GM15510 (cell line): ENCODE measurements around the gene CD226.

Experiments
- POLR2A ChIP-seq: IDR thresholded peaks from 3 replicates; pipeline ENCODE4 v1.6.1; 2011; ENCODE audit warnings: borderline replicate concordance; ENCODE audit not compliant: insufficient read length; ENCODE audit errors: extremely low read depth

CD226 gene

DNA sequence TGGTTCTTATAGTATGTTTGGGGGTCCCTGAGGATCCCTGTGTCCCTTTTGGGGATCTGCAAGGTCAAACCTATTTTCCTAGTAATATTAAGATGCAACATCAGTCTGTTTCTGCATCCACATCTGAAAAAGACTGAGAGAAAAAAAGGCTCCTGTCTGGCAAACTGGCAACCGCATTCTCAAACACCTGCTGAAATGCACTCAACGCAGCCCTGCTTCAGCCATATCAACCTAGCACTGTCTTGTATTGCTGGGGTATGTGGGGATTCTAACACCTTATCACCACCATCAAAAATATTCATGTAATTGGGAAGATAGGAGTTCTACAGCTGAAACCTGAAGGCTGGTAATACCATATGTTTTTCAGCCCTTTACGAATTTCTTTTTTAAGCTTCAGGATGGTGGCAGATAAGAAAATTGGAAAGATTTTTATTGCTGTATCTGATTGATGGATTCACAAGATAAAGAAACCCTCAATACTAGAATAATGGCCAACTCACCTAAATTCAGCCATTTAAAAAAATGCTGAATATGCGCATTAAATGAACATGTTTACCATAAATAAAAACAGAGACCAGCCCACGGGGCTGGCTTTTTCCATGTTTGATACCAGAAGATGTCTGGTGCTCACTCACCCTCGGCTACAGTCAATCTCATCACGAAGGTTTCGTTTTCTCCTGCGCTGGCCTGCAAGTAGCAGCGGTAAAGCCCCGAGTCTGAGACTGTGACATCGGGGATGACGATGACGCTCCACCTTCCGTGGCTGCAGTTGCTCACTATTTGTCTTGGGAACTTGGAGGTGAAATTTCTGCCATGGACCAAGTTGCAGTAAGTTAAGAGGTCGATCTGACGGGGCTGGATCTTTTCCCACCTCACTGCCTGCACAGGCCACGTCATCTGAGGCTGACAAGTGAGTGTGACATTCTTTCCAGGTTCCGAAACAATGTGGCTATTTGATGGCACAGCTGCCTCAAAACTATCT, 52.3 kb downstream of the CD226 start:
- no peak for TF ChIP-seq POLR2A

GRCh38 chr18:69894467-69894866, 53.2 kb downstream of the CD226 start:
- TF ChIP-seq POLR2A: no peak

DNA sequence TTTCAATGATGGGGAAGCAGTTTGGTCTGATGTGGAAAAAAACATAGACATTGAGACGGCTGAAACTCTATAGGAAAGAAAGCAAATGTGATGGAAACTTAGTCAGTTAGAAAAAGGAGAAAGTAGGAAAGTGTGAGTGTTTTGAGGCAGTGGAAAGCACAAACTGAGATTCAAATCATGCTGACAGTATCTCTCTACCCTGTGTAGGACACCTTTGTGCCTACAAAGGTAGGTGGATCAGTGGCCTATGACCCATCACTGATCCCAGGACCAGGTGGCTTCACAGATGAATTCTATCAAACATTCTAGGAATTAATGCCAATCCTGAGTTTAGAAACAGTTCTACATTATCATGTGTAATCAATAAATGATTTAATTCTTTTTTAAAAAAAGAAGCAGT, 57.1 kb downstream of the CD226 start:
- TF ChIP-seq POLR2A: no peak

DNA sequence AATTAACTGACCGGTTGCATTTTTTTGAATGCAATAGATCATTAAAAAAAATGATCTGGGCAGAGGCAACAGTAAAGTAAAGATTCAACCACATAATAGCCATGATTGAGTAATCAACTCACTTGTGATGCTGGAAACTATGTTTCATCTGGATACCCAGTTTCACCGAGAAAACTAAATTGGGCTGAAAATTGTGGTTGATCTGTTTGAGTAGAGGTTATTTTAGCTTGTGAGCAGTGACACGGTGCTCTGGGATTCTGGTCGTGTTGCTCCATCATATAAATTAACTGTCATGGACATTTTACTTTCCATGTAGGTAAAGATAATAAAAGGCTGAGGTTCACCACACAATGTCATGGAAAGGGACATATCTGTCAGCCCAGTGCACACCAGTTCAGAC, 58.7 kb downstream of the CD226 start:
- no peak for TF ChIP-seq POLR2A

DNA sequence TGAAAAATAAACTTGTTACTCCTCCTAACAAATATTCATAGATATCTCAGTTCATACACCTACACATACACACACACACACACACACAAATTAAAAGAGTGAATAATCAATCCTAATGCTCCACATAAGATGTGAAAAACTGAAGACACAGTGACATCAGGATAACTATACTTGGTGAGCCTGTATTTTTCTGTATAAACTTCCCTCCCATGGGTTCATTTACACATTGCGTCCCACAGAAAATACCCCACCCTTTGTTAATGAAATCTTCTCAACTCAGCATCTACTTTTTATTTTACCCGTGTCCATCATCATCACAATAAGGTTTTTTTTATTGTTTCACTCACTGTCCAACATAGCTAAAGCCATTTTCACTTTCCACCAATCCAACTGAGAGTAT, 60.4 kb downstream of the CD226 start:
- TF ChIP-seq POLR2A: no peak

DNA sequence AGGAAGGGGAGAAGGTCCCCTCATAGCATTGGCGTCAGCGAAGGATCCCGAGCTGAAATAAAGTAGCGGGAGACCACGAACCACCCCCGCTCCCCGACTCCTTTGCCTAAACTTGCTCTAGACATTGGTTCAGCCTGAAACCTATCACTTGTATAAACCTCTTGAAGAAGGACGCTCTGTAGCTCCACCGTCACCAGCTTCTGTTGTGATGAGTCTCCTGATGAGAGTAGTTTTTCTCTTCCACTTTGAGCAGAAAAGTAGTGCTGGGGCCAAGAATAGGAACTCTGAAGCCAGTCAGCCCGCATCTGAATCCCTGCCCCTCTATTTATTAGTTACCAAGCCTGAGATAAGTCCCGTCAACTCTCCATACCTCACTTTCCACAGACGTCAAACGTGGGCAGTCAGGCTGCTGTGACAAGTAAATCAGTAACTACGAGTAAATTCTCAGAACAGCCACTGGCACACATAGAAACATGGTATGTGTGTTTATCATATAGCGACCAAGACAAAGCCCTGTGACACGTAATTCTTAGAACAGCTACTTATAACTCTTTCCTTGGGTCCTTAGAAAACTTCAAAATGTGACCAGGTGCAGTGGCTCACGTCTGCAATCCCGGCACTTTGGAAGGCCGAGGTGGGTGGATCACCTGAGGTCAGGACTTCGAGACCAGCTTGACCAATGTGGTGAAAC, 61.7 kb downstream of the CD226 start:
- TF ChIP-seq POLR2A: no peak

DNA sequence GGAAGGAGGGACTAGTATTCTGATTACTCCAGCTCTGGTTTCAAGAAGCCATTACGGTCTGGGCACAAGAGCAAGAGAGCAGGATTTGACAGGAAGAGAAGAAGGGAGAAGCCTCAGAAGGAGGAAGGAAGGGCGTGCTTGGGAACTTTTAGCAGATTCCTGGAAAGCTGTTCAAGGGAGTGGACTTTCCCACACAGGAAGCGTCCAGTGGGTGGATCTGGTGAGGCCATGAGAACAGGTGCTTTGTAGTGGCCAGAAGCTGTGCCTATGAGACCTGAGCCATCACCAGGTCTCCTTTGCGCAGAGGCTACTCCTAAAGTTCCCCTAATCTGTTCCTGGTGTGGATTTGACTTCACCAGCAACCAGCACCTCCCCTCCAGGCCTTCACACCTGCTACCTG, 62.3 kb downstream of the CD226 start:
- no peak for TF ChIP-seq POLR2A

DNA sequence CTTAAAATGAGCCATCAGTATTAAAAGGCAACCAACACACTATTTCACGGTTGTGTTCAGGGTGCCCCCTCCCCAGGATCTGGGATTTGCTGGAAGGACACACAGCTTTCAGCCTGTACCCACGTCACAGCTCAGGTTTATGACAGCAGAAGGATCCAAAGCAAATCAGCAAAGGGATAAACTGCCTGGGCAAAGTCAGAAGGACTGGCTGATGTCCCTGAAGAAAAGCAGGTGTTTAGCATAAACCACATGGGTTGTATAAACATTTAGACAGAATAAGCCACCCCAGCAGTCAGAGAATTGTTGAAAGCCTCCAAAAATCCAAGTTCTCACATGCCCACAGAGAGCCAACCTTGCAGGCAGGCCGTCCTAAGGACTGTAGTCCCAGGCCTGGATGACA, 63.9 kb downstream of the CD226 start:
- TF ChIP-seq POLR2A: no peak

DNA sequence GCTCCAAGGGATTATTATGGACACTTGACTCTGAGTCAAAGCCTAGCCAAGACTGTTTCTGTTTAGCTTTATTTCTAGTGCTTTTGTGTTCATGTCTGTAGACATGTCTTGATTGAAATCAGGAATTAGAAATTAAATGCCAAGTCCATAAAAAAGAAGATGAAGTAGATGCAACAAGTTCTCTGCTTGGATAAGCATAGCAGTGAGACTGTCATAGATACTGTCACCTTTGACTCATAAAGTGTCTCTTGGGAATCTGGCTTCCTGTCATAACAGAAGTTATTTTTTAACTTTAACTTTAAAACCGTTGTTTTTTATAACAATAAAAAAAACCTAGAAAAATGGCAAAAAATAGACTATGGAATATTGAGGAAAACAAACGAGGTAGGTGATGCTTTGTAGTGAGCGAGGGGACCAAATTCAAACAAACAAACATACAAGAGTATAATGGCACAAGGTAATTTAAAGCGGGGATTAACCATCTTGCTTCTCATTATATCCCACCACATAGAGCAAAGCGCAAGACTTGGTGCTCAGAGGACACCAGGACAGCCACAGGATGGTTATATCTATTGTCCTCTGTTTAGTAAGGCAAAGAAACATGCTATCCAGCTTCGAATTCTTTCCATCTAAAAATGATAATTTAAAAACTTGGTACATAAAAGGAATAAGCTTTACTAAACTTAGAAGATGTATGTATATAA, 64.6 kb downstream of the CD226 start:
- TF ChIP-seq POLR2A: no peak

GRCh38 chr18:69880083-69880482, 67.6 kb downstream of the CD226 start:
- TF ChIP-seq POLR2A: no peak

DNA sequence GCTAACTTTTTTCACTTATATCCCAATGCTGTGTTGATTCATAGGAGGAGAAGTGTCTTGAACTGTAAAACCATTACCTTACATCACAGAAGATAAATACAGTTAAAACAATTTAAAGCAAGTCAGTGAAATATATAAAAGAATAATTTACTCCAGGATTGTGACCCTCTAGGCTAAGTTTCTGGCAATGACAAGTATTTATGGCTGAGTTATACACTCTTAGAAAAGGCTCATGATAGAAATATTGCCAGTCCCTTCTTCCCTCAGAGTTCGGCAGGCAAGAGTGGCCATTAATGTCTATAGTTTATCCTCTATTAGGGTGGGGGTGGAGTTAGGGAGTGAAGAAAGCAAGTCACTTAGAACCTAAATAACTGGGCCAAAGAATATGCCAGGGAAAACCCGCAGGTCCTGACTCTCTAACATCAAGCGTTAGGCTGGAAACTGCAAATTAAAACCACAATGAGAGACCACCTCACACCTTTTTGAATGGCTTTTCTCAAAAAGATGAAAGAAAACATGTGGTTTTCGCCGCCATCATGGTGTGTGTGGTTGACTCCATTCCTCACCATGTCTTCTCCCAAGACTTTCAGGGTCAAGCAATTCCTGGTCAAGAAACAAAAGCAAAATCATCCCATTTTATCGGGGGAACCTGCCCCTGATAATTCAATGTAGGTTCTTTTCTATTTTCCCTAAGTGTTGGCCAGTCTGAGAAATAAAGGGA, 69.3 kb downstream of the CD226 start:
- no peak for TF ChIP-seq POLR2A

DNA sequence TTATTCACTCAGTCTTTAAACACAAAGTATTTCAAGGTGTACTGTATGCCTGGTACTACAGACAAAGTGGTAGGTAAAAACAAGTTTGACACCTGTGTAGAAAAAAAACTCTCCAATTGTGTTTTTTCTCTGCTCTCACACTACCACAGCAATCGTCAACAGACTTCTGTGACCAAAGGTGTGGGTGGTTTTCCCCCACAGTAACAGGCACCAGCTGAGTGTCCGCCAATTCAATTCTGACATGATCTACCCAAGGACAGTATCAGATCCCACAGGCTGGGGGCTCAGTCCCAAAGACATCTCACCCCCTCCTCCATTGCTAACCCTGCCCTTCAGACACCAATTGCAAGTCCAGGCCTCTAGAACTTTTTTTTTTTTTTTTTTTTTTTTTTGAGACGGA, 71.2 kb downstream of the CD226 start:
- TF ChIP-seq POLR2A: no peak

DNA sequence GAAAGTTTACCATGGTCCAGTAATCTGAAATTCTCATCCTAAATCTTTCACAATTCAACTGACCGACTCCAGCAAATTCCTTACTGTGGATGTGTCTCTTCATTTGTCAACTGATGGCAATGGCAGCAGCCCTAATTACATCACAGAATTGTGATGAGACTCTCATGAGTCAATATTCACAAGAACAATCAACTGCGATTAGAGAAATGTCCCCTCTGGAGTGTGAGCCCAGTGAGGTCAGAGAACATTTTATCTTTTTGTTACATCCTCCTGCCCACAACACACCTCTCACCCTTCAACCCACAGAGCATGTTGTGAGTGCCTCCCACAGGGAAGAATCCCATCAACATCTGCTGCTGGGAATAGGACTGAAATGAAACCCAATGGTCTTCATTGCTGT, 73.6 kb downstream of the CD226 start:
- no peak for TF ChIP-seq POLR2A

- no peak for TF ChIP-seq POLR2A
Observed at GRCh38 chr18:69872661-69873060, 75.0 kb downstream of the CD226 start.
